HG03108 (cell line): ENCODE measurements around the gene SUV39H1.
"Not testable (repeated sequence)": the region's sequence is repeated elsewhere in the genome, so short reads cannot be mapped to it uniquely, and the experiment has no call there.

Source experiments
- ATAC-seq: cut with Tn5 transposase; IDR thresholded peaks from one replicate; pipeline ENCODE4 v1.9.1; 2021; ENCODE audit warnings: moderate library complexity; ENCODE audit not compliant: unreplicated experiment

SUV39H1 gene

DNA sequence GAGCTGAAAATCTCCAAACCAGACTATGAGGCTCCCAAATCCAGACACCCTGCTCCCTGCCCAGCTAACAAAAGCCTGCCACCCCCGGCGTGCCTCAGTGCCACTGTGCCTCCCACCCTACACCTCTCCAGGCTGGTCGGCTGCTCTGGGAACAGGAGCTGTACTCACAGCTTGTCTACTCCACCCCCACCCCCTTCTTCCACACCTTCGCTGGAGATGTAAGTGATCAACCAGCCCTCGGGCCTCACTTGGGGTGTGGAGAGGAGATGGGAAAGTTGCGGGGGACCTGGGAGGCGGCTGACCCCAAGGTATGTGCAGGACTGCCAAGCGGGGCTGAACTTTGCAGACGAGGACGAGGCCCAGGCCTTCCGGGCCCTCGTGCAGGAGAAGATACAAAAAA is 11.1 kb upstream of the SUV39H1 start:
- ATAC-seq = no peak

- no peak for ATAC-seq
Observed at GRCh38 chrX:48688531-48689150, 7.9 kb upstream of the SUV39H1 start.

DNA sequence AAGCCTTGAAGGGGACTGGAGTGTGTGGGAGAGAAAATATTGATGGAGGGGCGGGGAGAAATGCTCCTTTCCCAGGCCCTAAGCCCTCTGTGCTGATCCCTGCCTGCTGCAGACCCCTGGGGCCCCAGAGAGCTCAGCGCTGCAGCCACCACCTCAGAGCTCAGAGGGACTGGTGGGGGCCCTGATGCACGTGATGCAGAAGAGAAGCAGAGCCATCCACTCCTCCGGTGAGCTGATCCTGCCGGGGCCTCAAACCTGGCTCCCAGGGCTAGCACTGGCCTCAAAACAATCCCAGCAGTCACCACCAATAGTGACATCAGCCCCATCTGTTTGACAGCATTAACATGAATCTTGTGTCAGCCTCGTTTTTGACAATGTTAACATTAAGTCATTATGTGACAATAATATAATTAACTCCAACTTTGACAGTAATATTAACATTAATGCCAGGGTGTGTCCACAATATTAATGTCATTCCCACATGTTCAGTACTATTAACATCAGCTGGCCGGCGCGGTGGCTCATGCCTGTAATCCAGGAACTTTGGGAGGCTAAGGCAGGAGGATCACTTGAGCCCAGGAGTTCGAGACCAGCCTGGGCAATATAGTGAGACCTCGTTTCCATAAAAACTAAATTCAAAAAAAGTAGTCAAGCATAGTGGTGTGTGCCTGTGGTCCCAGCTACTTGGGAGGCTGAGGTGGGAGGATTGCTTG is 7.2 kb upstream of the SUV39H1 start:
- no peak for ATAC-seq

DNA sequence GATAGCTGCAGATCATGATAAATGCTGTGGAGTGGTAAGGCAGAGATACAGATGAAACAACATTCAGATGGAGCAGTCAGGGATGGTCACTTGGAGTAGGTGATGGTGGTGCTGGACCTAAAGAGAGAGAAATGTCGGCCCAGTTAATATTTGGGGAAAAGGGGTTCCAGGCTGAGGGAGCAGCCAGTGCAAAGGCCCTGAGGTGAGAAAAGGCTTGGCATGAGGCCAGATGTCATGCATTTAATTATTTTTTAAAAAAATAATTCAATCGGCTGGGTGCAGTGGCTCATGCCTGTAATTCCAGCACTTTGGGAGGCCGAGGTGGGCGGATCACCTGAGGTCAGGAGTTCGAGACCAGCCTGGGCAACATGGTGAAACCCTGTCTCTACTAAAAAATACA is 4.8 kb upstream of the SUV39H1 start:
- ATAC-seq = not testable (repeated sequence)

- no peak for ATAC-seq
Observed at GRCh38 chrX:48694776-48695533, 1.6 kb upstream of the SUV39H1 start.

DNA sequence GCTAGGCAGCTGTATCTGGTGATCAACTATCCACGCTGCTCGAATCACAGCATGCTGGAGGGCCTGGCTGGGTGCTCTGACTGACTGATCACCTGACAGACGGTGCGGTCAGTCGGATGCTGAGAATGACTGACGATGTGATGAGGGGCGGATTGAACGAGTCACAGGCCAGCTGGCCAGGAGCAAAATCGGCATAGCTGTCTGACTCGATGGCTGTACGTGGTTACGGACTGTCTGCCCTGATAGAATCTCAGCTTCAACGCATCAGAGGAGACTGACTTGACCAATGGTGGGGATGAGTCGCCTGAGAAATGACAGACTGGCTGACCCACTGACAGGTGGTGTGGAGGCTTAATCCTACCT is 1.0 kb upstream of the SUV39H1 start:
- no peak for ATAC-seq

DNA sequence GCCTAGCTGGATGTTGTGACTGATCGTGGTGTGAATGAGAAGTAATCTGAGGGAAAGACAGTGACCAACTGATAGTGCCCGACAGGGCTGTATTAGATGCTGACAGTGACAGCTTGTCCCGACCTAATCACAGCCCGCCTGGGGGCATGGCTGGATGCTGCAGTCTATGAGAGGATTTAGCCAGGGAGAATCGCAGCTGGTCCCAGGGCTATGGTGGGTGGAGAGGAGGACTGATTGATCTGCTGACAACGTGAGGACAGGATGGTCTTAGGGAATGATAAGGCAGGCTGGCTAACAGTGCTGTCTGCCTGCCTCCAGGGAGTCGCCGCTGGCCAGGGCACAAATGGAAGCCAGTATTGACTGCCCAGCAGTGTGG is 621 bp upstream of the SUV39H1 start:
- no peak for ATAC-seq

DNA sequence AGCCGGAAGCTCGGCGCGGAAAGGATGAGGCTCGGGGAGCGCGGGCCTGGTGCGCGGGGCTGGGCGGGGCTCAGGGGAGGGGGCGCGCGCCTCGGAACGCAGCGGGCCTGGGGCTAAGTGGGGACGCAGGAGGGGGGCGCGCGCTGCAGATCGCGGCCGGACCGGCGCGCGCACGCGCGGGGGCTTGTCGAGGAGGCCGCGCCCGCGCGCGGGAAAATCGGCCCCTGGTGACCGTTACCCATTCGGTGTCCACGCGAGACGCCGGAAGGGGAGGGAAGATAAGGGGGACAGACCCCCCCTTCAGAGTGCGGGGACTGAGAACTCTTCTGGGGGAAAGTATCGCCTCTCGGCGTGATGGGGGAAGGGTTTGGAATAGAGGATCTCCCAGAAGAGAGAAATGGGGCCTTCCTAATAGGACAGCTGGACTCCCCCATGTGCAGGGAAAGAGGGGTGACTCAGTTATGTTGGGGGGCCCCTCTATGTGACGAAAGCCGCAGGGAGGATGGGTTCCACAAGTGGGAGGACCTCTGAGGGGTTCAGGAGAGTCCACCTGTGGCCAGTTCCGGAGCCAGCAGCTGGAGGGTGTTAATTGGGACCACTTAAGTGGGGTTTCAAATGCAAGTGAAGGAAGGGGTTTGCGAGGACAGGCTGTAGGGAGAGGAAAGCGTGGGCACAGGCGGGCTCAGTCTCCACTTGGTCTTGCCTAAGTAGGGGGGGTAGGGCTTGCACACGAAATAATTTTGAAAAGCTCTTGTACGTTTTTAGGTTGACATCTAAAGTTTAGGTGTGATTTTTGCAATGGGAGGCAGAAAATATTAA is 584 bp downstream of the SUV39H1 start:
- peak; percentile 7 for ATAC-seq

- ATAC-seq = no peak
Observed at GRCh38 chrX:48698306-48698705, 1.8 kb downstream of the SUV39H1 start.

DNA sequence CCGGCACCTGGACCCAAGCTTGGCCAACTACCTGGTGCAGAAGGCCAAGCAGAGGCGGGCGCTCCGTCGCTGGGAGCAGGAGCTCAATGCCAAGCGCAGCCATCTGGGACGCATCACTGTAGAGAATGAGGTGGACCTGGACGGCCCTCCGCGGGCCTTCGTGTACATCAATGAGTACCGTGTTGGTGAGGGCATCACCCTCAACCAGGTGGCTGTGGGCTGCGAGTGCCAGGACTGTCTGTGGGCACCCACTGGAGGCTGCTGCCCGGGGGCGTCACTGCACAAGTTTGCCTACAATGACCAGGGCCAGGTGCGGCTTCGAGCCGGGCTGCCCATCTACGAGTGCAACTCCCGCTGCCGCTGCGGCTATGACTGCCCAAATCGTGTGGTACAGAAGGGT is 3.7 kb downstream of the SUV39H1 start:
- no peak for ATAC-seq

GRCh38 chrX:48700951-48701653 is 4.6 kb downstream of the SUV39H1 start:
- no peak for ATAC-seq

DNA sequence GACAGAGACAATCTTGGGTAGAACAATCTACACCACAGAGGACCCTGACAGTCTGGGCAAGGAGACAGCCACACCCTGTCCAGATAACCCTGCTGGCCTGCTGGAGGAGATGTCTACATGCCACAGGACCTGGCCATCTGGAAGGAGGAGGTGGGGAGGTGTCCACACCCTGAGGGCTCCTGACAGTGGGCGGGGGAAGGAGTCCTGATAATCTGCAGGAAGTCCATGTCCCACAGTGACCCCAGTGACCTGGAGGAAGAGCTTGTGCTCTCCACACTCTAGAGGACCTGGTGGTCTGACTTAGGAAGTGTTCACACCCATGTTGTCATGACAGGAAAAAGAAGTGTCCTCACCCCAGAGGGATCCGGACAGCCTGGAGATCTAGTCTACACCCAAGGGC is 5.5 kb downstream of the SUV39H1 start:
- ATAC-seq = no peak

DNA sequence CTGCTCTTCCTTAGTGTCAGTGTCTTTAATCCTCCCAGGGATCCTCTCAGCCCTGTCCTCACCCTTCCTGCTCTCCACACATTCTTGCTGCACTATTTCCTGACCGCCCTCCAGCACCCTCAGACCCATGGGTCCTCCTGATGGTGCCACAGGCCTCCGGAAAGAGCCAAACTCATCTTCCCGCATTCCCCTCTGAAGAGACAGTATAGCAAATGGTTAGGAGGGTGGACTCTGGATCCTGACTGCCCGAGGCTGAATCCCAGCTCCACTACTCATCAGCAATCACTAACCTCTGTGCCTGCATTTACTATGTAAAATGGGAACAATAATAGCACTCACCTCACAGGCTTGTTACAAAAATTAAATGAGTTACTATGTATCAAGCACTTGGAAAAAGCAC is 6.2 kb downstream of the SUV39H1 start:
- no peak for ATAC-seq

DNA sequence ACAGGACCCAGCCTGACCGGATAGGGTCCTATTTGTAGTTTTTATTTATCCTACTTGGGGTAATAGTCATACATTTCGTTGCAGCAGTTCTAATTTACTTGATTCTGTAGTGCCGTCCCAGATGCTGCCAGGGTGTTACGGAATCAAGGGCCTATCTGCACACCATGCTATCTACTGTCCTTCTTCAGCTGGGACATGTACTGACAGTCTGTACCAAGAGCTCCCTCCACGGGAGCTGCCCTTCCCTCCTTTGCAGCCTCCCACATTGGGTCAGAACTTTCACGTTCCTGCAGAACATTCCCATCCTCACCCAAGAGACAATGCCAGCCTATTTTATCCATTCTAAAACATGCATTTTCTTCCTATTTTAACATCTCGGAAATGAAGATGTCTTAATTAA is 6.7 kb downstream of the SUV39H1 start:
- no peak for ATAC-seq

DNA sequence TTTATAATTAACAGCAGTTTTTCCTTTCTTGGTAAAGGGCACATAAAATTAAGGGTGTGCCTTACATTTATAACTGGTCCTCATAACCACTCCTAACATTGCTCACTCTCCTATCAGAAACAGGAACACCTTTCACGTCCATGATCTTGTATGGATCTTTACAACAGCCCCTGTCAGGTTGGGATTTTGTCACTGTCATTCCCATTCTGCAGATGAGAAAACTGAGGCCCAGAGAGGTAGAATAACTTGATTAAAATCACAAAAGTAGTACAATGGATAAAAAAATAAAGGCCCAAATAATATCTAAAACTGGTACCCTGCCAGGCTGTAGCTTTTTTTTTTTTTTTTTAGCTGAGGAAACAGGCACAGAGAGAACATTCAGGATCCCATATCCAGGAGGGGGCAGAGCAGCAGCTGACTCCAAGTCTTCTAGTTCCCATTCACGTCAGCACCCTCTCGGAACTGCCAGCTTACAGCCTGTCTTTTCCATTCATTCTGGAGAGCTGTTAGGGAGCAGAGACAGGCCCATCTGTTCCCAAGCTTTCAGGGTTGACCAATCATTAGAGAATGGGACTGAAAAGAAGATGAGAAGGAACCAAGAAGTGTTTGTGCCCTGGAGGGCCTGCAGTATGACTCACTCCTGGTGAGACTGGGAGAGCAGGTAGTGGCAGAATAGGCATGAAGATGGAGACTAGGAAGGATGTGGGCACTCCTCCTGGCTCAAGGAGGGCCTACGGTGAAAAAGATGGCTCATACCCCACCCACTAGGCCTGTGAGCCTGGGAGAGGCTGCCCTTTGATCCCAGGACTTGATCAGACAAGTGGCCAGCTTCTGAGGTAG is 7.3 kb downstream of the SUV39H1 start:
- ATAC-seq = no peak

GRCh38 chrX:48705871-48706270 is 9.3 kb downstream of the SUV39H1 start:
- no peak for ATAC-seq

GRCh38 chrX:48709522-48710112 is 13.1 kb downstream of the SUV39H1 start:
- ATAC-seq = no peak

DNA sequence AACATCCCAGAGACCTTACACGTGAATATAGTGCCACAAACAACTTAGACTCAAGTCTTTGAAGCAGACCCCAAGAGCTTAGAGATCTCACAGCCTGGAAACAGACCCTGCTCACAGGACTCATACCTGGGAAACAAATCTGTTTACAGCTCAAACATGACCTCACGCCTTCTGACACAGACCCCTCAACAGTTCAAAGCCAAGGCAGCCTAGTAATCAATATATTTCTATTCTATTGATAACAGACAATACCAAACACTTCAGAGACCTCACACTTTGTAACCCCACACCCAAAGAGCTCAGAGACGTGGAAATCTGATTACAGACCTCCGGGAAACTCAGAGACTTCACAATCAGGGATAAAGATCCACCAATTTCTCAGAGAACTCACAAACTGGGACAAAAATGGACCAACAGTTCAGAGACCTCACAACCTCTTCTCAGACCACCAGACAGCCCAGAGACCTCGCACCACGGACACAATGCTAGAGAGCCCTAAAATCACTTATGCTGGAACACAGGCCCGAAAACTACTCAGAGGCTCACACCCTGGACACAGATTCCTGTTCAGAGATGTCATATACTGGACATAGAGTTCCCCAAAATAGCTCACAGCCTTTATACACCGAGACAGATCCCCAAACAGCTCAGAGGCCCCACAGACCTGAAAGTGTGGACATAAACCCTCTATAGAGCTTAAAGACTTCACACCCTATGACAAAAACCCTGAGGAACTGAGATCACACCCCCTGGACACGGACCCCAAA is 14.8 kb downstream of the SUV39H1 start:
- ATAC-seq = no peak
